DMS53 (cell line): ENCODE data around the gene CCL3.
"Not testable (repeated sequence)": the region's sequence is repeated elsewhere in the genome, so short reads cannot be mapped to it uniquely, and the experiment has no call there.

Source experiments
- DNase-seq: peaks from one replicate; lab custom pipeline; 2025; lab: John Stamatoyannopoulos, UW

The CCL3 gene

GRCh38 chr17:36086791-36087190, 3.2 kb downstream of the CCL3 start:
- DNase-seq, result no peak

DNA sequence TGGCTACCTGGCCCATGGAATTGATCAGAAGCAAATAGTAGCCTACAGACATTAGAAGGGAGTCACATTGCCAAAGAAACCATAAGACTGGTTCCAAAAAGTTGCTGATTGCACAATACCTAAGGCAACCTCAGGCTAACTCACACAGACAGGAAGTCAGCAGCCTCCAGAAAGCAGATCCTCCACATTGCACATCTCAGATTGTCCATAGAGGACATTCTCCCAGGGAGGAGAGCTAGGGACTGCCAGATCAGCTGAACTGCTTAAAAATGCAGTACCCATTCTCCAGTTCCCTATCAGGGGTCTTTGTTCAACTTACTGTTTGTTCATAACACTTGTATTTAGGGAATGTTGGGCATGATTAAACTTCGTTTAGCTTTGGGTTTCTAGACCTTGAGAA, 4.2 kb downstream of the CCL3 start:
- no peak for DNase-seq

DNA sequence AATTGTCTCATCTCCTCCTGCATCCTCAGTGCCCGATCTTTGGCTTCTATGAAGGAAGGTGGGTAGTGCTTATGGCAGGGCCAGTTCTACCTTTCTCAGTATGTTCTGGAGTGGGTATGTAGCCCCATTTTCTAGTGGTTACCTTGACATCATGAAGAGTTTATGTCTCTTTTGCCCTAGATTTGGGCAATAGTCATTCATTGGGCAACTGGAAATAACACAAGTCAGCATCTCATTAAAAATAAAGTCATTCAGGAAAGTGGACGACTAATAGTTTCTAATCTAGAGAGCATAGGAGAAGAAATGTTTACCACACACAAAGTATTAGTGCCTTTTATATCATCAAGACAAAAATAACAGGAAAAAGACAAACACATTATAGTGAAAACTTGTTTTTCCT, 6.3 kb downstream of the CCL3 start:
- DNase-seq, result not testable (repeated sequence)

GRCh38 chr17:36082482-36083120, 7.3 kb downstream of the CCL3 start:
- DNase-seq, result not testable (repeated sequence)

DNA sequence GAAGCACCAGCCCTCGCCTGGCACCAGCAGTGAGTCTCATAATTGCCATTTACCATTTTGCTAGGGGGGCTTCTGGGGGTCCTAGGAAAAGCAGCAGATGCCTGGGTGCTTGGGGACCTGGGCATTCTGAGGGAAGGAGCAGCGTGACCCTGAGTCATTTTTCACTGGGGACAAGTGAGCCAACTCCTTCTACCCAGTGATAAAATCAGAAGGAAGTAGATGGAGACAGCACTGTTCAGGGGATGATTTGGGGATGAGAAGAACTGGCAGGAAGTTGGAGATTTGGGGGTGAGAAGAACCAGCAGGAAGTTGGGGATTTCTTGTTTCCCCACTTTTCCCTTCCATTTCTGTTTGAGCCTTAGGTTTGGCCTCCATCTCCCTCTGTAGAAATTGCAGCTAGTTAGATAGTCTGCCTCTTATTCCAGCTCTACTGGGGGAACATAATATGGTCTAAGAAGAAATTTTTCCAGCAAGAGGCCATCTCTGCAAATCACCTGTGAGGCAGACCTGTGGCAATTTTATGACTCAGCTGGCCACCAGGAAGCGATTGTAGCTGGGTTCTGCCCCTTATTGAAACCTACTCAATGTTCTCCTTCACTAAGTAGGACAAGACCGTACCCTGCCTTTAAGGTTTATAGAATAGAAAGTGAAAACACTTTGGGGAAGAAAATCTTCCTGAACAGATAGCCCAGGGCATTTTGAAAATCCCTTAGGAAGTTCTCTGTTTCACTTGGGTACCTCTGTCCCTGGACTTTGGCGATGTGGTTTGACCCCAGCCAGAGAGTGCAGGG, 8.1 kb downstream of the CCL3 start:
- DNase-seq, result not testable (repeated sequence)

DNA sequence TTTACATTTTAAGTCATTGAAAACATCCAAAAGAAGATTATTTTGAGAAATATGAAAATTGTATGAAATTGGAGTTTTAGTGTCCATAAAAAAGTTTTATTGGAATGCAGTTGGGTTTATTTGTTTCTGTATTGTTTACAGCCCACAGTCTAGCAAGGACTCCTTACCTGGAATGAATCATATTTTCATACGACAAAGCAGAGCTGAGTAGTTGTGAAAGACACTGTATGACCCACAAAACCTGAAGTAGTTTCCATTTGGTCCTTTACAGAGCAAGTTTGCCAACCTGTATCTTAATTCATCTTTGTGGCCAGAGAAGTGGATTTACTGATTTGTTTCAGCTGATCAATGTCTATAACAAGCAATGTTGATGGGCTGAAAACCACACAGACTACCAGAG, 15.6 kb downstream of the CCL3 start:
- DNase-seq, result no peak

DNA sequence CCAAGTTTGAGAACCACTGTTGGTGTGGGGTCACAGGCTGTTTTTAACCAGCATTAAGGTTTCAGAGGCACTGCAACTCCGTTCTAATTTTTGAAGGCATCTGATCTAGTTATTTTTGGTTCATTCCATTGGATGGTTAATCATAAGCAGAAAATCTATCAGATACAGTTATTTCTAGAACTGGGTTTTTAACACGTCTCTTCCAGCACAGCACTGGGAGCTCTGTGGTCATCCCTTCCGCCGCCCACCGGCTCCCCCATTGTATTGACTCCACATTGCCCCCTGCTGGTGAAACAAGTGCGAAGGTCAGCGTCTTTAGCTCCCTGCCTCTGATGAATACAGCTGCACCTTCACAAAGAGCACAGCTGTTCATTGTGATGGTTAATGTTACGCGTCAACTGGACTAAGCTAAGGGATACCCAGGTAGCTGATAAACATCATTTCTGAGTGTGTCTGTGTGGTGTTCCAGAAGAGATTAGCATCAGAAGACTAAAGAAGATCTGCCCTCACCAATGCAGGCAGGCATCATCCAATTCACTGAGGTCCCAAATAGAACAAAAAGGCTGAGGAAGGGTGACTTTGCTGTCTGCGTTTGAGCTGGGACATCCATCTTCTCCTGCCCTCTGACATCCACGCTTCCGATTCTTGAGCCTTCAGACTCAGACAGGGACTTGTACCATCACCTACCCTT, 17.4 kb downstream of the CCL3 start:
- DNase-seq, result peak; percentile 56

DNA sequence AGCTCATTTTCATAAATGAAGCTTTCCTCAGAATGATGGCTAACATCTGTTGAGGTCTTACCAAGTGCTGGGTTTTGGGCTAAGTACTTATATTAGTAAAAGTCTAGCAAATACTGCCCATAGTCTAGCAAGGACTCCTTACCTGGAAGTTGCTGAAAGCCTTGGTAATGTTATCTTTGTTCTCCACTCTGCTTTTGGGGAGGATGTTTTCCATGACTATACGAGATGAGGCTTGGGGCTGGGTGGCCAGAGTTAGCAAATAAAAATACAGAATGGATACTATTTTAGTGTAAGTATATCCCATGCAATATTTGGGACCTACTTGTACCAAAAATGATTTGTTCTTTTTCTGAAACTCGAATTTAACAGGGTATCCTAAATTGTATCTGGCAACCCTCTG, 18.2 kb downstream of the CCL3 start:
- no peak for DNase-seq

DNA sequence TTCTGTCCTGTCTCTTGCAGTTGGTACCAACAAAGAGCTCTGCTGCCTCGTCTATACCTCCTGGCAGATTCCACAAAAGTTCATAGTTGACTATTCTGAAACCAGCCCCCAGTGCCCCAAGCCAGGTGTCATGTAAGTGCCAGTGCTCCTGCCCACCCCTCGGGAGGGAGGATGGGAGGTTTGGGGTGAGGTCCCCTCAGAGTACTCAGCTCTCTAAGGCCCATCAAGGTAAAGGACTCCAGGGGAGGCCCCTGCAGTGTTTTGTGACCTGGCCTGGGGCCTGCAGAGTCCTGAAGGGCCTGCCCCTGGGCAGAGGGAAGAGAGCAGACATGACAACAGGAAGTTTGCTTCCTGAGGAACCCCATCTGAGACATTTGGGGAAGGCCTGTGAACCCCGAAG, 19.5 kb downstream of the CCL3 start:
- no peak for DNase-seq

DNA sequence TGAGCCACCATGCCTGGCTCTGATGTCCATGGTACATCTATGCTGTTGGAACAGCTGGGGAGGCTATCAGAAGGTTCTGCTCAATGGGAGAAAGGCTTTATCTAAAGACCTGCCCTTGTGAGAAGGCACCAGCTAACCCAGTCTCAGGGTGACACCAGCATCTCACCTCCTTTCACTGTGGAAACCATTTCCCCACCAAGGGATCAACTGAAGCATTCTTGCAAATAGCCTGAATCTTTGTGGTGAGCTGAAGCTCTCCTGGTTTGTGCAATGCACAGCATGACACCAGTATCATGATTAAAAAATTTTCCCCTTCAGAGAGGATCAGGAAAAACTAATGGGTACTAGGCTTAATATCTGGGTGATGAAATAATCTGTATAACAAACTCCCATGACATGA, 20.8 kb downstream of the CCL3 start:
- no peak for DNase-seq

- DNase-seq, result peak; percentile 4
These were observed 21.4 kb downstream of the CCL3 start for GRCh38 chr17:36068524-36068923.

GRCh38 chr17:36066365-36066985, 23.5 kb downstream of the CCL3 start:
- DNase-seq, result no peak

DNA sequence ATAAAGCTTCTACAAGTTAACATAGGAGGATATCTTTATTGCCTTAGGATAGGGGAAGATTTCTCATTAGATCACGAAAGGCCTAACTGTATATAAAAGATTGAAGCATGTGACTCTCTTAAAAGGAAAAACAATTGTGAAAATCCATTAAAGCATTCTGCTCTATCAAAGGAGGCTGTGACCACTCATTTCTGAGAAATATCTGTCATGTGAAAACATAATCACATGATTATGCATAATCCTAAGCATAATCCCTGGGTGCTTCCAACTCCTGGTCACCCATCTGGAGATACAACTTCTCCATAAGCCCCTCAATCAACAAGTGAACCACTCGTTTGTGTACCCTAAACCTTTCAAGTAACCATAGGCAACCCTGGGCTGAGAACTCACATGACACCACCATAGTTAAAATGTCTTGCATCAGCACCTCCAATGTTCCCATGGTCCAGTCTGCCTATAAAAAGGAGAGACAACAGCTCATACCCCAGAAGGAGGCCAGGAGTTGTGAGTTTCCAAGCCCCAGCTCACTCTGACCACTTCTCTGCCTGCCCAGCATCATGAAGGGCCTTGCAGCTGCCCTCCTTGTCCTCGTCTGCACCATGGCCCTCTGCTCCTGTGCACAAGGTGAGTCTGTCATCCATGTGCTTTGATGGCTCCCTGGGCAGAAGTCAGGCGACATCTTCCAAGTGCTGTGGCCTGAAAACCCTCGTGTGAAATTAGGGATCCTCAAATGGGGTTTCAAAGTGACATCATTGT, 26.0 kb downstream of the CCL3 start, which contains the start of gene CCL18:
Gene CCL18 (plus strand): TSS at position 487 of the 756 bp plus-strand sequence. CDS start 71 bp downstream, at position 558.
- no peak for DNase-seq

DNA sequence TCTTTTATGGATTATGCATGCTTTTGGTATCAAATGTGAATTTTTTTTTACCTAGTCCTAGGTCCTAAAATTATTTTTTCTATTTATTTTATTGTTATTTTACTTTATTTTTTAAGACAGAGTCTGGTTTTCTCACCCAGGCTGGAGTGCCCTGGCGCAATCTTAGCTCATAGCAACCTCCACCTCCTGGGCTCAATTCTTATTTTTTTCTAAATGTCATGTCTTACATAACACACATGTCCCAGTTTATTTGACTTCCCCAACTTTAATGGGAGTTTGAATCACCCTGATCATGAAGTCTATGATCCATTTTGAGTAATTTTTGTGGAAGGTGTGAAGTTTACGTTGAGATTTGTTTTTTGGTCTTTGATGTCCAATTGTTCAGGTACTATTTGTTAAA, 29.1 kb downstream of the CCL3 start:
- no peak for DNase-seq

DNA sequence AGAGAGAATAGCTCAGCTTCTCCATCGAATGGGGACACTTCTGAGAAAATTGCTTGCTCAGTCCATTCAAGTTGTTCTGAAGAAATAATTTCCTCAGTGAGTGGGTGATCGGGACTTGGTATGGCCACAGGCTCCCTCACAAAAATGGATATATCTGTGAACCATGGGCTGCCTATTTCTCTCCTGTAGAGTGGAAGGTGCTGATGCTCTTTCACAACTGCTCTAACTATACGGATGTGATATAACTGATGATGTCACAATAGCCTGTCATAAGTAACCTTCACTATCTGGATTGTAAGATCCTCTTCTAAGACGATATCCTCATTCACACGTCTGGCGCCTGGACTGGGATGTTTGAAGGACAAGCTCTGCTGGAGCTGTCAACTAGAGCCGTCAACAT, 30.5 kb downstream of the CCL3 start:
- no peak for DNase-seq

DNA sequence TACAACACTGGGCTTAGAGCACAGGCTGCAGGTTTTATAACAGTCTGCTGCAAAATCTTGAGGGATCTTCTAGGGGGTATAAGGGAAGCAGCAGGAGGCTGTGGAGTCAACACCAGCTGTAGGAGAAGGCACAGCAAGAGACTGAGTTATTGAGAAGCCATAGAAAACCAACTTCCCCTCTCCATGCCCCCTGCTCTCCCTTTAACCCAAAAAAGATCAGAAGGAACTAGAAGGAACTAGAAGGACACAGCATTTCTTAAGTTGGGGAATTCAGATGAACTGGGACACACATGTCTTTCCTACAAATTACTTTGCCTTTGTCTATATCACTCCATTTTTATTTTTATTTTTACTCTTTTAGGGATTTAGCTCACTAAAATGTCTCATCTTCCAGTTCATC, 32.0 kb downstream of the CCL3 start:
- no peak for DNase-seq

- no peak for DNase-seq
These were observed 33.9 kb downstream of the CCL3 start for GRCh38 chr17:36055921-36056520.

DNA sequence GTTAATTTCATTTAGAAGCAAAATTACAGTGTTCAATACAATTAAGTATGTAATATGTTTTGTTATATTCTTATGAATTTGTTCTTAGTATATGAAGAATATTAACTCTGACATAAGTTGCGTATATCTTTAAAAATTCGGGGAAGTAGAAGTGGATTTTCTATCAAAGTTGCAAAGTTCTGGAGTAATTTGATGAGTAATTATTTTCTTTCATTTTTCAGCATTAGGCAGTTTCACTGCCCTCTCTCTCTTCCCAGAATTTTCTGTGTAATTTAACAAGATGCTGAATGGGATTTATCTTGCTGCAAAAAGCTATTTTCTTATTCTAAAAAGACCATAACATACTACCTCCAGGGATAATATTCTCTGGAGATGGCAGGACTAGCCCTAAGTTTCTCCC, 34.8 kb downstream of the CCL3 start:
- no peak for DNase-seq

DNA sequence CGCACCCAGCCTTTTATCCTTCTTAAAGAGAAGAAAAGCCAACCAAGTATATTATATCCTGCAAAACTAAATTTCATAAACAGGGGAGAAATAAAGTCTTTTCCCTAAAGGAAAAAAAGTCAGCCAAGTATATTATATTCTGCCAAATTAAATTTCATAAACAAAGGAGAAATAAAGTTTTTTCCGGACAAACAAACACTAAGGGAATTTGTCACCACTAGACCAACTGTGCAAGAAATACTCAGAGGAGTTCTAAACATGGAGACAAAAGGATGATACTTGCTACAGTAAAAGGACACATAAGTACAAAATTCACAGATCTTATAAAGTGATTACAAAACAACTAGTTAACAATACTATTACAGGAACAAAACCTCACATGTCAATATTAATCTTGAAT, 40.3 kb downstream of the CCL3 start:
- no peak for DNase-seq

GRCh38 chr17:36048066-36048465, 41.9 kb downstream of the CCL3 start:
- DNase-seq, result no peak
